ENCODE results near the gene FRK. TPM values are rescaled to one million over a fixed set of nuclear protein-coding genes. Genes with fewer than 3 reads are reported as not detected.

Gene FRK
- total RNA-seq, 4 donors from 2014 or later: 13.3 to 25.4 (median 18.9) TPM

DNA sequence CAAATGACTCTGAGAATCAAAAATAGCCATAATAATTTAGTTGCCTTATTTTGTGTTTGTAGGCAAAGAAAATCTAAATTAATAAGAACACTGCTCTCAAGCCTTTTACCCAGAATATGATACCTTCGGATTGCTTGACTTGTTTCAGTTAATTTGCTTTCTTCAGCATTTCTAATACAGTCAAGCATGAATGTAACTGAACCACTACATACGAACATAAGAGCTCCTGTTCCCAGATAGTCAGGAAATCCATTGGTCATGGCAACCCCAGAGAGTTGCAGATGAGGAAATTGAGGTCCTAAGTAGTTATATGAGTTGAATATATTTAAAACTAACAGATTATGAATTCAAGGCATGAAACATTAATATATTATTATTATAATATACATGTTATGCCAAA is 2.9 kb downstream of the FRK start:
- Histone ChIP-seq H3K4me3 (peak overlapping the region in 2 of 4 donors; percentile 45 to 51), H3K27ac (peak overlapping the region in 1 of 4 donors; percentile 93), H3K36me3 (no peaks in the 10 kb centered on the region), H3K4me1 (peaks cover 0 to 32% (median 9%) of the 10 kb centered on the region in 4 donors), H3K9me3 (no peaks in the 10 kb centered on the region), H3K27me3 (no peaks in the 10 kb centered on the region)
- 53 to 75% methylated on average over 2 of the region's 2 CpGs for WGBS, 2 donors (ENCODE audit: low coverage in 1 of 2)
- DNase-seq: no peak
- in situ Hi-C loops (cut with MboI; ENCODE audit: low pct_ligation_motif_present in 1 of 4, low pct_unique_long_range_greater_than_20kb in 1 of 4, low sequenced_read_pairs in 3 of 4) (no loop called here), intact Hi-C loops (cut with DNase I; ENCODE audit: low total_unique reads) (no loop called here)
- TF ChIP-seq, protein P1, sequence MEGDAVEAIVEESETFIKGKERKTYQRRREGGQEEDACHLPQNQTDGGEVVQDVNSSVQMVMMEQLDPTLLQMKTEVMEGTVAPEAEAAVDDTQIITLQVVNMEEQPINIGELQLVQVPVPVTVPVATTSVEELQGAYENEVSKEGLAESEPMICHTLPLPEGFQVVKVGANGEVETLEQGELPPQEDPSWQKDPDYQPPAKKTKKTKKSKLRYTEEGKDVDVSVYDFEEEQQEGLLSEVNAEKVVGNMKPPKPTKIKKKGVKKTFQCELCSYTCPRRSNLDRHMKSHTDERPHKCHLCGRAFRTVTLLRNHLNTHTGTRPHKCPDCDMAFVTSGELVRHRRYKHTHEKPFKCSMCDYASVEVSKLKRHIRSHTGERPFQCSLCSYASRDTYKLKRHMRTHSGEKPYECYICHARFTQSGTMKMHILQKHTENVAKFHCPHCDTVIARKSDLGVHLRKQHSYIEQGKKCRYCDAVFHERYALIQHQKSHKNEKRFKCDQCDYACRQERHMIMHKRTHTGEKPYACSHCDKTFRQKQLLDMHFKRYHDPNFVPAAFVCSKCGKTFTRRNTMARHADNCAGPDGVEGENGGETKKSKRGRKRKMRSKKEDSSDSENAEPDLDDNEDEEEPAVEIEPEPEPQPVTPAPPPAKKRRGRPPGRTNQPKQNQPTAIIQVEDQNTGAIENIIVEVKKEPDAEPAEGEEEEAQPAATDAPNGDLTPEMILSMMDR (IDR thresholded peaks at IDR 0.05): no peak
- TF ChIP-seq POLR2A (IDR thresholded peaks at IDR 0.05) (no peak), POLR2AphosphoS5 (IDR thresholded peaks at IDR 0.05) (no peak), EP300 (IDR thresholded peaks at IDR 0.05; ENCODE audit: low read depth) (no peak)

DNA sequence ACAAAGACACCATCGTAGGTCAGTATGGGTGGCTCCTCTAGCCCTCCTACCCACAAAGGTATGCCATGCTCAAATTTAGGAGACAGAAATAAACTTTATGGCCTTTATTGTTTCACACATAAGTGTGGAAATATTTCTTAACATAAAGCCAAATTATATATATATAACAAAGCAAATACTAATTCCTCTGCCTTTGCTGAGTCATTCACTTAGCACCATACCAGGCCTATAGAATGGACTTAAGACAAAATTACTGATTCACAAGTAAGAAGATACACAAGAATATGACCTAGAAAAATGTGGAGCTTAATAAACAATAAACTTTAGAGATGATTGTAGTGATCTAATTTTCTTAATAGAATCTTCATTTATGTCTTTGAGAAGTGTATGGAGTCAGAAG is 5.2 kb downstream of the FRK start:
- TF ChIP-seq POLR2AphosphoS5 (IDR thresholded peaks at IDR 0.05): no peak
- TF ChIP-seq, protein P1 (IDR thresholded peaks at IDR 0.05): no peak
- no peak for TF ChIP-seq POLR2A (IDR thresholded peaks at IDR 0.05)
- TF ChIP-seq EP300 (IDR thresholded peaks at IDR 0.05; ENCODE audit: low read depth): no peak
- Histone ChIP-seq H3K27ac (no peak overlapping the region), H3K36me3 (no peaks in the 10 kb centered on the region), H3K9me3 (no peaks in the 10 kb centered on the region), H3K27me3 (no peaks in the 10 kb centered on the region), H3K4me3 (no peak overlapping the region), H3K4me1 (peaks cover 0 to 29% (median 3%) of the 10 kb centered on the region in 4 donors)
- intact Hi-C loops (cut with DNase I; ENCODE audit: low total_unique reads): no loop called here
- in situ Hi-C loops (cut with MboI; ENCODE audit: low pct_ligation_motif_present in 1 of 4, low pct_unique_long_range_greater_than_20kb in 1 of 4, low sequenced_read_pairs in 3 of 4): no loop called here
- no peak for DNase-seq
- 59 to 83% methylated on average over 1 of the region's 1 CpG for WGBS, 2 donors (ENCODE audit: low coverage in 1 of 2)

DNA sequence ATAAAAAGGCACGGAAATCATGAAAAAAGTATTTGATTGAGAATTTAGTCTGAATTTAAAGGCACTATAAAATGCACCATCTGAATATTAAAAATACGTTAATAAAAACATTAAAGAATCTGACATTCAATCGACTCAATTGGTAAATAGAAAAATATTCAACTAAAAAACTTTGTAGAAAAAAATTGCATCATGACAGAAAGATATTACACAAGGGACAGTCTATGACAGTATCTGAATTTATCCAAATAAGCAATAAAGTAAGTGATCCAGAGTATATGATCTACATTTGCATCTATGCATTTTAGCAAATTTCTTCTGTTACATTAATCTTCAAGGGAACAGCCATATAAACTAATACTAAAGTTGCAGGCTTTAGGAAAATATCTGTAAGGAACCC is 9.4 kb downstream of the FRK start:
- no peak overlapping the region for H3K4me3 ChIP-seq
- no peaks in the 10 kb centered on the region for H3K27me3 ChIP-seq
- H3K27ac ChIP-seq: no peak overlapping the region
- TF ChIP-seq POLR2A (IDR thresholded peaks at IDR 0.05): no peak
- TF ChIP-seq, protein P1 (IDR thresholded peaks at IDR 0.05): no peak
- no peak for TF ChIP-seq EP300 (IDR thresholded peaks at IDR 0.05; ENCODE audit: low read depth)
- no peaks in the 10 kb centered on the region for H3K9me3 ChIP-seq
- intact Hi-C loops (cut with DNase I; ENCODE audit: low total_unique reads) (no loop called here), in situ Hi-C loops (cut with MboI; ENCODE audit: low pct_ligation_motif_present in 1 of 4, low pct_unique_long_range_greater_than_20kb in 1 of 4, low sequenced_read_pairs in 3 of 4) (no loop called here)
- peaks cover 0 to 28% (median 11%) of the 10 kb centered on the region in 4 donors for H3K4me1 ChIP-seq
- WGBS, 2 donors (ENCODE audit: low coverage in 1 of 2): 95 to 96% methylated on average over 3 of the region's 3 CpGs
- no peak for DNase-seq
- no peaks in the 10 kb centered on the region for H3K36me3 ChIP-seq

DNA sequence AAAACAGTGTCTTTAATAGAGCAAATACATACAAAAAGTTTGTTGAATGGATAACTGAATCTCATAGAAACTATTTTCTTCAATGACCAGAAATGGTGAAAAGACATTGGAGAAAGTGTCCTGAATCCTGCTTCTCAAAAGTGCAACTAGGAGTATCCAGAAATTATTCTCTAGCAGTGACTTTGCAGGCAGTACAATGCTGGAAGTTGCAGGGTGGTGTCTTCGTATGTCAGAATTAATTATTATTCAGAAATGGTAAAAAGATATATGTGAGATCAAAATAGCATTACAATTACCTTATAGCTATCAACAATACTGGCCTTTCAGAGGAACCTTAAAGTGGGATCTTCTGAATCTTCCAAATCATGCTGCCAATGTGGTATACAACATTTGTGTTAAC is 10.0 kb downstream of the FRK start:
- H3K9me3 ChIP-seq: no peaks in the 10 kb centered on the region
- no peak for DNase-seq
- H3K36me3 ChIP-seq: no peaks in the 10 kb centered on the region
- WGBS, 2 donors (ENCODE audit: low coverage in 1 of 2): 98 to 100% methylated on average over 1 of the region's 1 CpG
- intact Hi-C loops (cut with DNase I; ENCODE audit: low total_unique reads) (no loop called here), in situ Hi-C loops (cut with MboI; ENCODE audit: low pct_ligation_motif_present in 1 of 4, low pct_unique_long_range_greater_than_20kb in 1 of 4, low sequenced_read_pairs in 3 of 4) (no loop called here)
- H3K4me1 ChIP-seq: peaks cover 0 to 26% (median 11%) of the 10 kb centered on the region in 4 donors
- no peak overlapping the region for H3K27ac ChIP-seq
- no peak overlapping the region for H3K4me3 ChIP-seq
- TF ChIP-seq POLR2A (IDR thresholded peaks at IDR 0.05) (no peak), POLR2AphosphoS5 (IDR thresholded peaks at IDR 0.05) (no peak), EP300 (IDR thresholded peaks at IDR 0.05; ENCODE audit: low read depth) (no peak)
- TF ChIP-seq, protein P1 (IDR thresholded peaks at IDR 0.05): no peak
- H3K27me3 ChIP-seq: no peaks in the 10 kb centered on the region
